NCI-H2227 (cell line): ENCODE results near the gene COG3.

Source experiments
- DNase-seq: peaks from one replicate; lab custom pipeline; 2025; ENCODE audit not compliant: unreplicated experiment; lab: John Stamatoyannopoulos, UW

Gene COG3

GRCh38 chr13:45544520-45544919 lies 79.8 kb downstream of the COG3 start:
- DNase-seq: no peak

- DNase-seq: no peak
Observed at GRCh38 chr13:45545686-45546409, 81.1 kb downstream of the COG3 start.

GRCh38 chr13:45546410-45546765 lies 81.6 kb downstream of the COG3 start:
- no peak for DNase-seq

GRCh38 chr13:45548281-45548680 lies 83.5 kb downstream of the COG3 start:
- no peak for DNase-seq

GRCh38 chr13:45554604-45555109 lies 89.9 kb downstream of the COG3 start:
- DNase-seq: no peak

GRCh38 chr13:45564133-45564776 lies 99.5 kb downstream of the COG3 start:
- DNase-seq: no peak

- DNase-seq: no peak
Observed at GRCh38 chr13:45565331-45565730, 100.6 kb downstream of the COG3 start.

GRCh38 chr13:45575146-45575829 lies 110.5 kb downstream of the COG3 start:
- no peak for DNase-seq

- DNase-seq: no peak
Observed at GRCh38 chr13:45575830-45576180, 111.1 kb downstream of the COG3 start.

GRCh38 chr13:45576466-45576865 lies 111.7 kb downstream of the COG3 start:
- no peak for DNase-seq

GRCh38 chr13:45582408-45583076 lies 117.8 kb downstream of the COG3 start:
- DNase-seq: no peak

GRCh38 chr13:45584816-45585215 lies 120.1 kb downstream of the COG3 start:
- no peak for DNase-seq
